Measurements from ENCODE around the gene GOLGA7B.
A peak's percentile ranks its signal among the peaks of the same experiment; 100 is the strongest.
"Not testable (repeated sequence)": the region's sequence is repeated elsewhere in the genome, so short reads cannot be mapped to it uniquely, and the experiment has no call there.

Gene GOLGA7B

DNA sequence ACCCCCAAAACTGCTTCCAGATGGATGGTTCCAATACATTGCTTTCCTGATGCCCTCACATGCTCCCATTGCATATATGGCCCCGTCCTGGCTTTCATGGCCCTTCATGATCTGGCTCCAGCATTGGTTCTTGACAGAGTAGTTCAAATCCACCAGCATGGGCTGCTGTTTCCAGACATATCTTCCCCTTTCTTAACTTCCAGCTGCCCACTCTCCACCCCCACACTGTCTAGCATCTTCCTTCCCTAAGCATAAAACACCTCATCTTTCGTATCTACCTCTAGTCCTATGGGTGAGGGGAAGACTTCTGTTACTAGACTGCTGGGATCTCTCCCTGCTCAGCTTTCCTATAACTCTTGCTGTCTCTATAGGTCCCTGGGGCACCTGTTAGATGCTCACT is 13.2 kb upstream of the GOLGA7B start:
- DNase-seq, result no peak

DNA sequence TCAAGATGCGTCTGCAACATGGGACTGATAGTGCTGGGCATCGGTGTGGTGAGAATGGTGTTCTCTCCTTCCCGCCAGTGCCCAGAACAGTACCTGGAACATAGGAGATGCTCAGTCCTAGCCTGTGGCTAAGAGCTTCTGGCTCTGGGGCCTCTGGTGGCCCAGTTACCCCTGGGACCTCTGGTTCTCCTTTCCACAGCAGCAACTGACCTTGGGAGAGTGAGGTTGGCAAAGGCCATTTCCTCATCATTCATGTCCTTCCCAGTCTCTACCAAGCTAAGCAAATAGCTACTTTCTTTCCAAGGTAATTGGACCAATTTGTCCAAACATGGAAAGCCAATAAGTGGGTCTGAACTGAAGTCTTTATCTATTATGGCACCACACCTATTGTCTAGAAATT is 11.6 kb upstream of the GOLGA7B start:
- no peak for DNase-seq

DNA sequence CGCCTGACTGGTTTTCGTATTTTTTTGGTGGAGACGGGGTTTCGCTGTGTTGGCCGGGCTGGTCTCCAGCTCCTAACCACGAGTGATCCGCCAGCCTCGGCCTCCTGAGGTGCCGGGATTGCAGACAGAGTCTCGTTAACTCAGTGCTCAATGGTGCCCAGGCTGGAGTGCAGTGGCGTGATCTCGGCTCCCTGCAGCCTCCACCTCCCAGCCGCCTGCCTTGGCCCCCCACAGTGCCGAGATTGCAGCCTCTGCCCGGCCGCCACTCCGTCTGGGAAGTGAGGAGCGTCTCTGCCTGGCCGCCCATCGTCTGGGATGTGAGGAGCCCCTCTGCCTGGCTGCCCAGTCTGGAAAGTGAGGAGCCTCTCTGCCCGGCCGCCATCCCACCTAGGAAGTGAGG is 8.5 kb upstream of the GOLGA7B start:
- DNase-seq, result not testable (repeated sequence)

DNA sequence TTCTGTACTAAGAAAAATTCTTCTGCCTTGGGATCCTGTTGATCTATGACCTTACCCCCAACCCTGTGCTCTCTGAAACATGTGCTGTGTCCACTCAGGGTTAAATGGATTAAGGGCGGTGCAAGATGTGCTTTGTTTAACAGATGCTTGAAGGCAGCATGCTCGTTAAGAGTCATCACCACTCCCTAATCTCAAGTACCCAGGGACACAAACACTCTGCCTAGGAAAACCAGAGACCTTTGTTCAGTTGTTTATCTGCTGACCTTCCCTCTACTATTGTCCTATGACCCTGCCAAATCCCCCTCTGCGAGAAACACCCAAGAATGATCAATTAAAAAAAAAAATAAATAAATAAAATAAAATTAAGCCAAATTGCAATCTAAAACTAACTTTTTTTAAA is 7.5 kb upstream of the GOLGA7B start:
- DNase-seq, result not testable (repeated sequence)

DNA sequence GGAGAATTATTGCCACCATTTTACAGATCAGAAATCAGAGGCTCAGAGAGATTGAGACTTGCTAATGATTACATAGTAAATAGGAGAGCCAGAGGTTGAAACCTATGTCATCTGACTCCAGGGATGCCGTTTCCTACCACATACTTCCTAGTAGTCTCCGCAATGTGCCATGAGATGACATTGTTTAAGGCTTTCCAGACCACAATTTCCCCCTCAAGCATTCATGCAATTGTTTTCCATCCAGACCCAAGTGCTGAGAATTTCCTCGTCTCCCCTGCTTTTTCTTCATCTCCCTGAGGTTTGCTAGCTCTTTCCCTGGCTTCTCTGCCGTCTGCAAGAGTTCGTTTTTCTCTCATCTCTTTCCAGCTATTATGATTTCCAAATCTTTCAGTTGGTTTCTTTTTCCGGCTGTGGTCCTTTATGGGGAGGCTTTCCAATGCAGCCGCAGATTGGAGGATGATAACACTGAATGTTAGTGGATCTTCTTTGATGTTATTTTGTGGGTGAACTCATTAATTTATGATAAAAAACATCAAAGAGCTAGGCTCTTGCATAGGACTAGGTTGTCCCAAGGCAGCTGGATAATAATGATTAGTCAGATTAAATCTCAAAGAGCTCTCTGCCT is 6.9 kb upstream of the GOLGA7B start:
- DNase-seq, result no peak

DNA sequence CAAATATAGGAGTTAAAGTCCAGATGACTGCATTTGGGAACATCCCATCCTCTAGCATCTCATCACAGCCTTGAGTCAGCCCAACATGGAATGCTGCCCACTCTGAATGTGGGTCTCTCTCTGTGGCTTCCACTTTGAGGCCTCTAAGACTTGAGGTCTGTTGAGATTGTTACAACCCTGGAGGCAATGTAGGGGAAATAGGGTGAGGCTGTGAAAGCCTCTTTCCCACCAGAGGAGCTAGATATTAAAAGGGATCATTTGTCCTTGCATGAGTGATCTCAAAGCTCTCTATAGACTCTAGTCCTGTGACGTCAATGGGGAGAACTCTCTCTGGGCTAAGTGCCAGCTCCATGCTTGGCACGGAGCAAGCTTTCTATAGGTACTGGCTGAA is 6.4 kb upstream of the GOLGA7B start:
- no peak for DNase-seq

DNA sequence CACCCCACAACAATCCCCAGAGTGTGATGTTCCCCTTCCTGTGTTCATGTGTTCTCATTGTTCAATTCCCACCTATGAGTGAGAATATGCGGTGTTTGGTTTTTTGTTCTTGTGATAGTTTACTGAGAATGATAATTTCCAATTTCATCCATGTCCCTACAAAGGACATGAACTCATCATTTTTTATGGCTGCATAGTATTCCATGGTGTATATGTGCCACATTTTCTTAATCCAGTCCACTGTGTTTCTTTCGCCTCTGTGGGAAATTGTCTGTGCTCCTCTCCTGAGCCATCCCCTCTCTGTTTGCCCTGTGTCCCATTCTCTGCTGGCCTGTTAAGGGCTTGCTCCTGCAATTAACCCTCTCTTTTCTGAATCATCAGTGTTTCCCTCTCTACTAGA is 5.7 kb upstream of the GOLGA7B start:
- DNase-seq, result not testable (repeated sequence)

DNA sequence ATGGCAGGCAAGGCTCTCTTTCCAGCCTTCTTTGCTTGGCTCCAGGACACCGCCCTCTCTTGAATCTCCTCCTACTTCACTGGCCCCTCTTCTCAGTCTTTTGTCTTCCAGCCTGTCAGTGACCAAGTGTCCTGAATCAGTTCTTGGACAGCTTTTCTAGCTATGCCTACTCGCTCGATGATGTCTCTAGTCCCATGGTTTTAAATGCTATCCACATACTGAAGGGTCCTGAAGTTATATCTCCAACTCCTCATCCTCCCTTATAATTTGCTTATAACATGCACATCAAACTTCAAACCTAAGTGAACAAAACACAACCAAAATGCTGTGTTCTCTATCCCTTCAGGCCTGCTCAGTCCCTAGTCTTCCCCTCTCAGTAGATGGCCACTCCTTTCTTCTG is 5.0 kb upstream of the GOLGA7B start:
- DNase-seq, result no peak

DNA sequence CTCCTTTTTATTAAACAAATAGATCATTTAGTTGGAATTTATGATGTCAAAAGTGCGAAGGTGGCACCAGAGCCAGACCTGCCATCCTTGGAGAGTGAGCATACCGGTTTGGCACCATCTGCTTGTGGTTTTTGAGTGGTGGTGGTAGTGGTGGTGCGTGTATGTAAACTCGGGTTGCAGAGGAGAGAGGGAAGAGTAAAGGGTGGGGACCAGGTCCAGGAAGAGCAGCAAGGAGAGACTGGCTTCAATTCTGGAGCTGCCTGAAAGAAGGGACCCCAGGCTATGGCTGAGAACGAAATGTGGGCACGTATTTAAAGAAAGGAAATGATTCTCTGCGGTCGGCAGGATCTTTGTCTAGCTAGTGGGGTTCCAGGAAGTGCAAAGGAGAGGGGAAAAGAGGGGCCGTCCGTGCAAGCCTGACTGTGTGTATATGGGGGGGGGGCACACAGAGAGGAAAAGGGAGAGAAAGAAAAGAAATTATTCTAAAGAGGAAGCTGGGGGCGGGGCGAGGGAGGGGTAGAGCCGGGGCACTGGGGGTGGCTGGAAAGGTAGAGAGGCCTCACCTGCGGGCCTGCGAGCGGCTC is 448 bp upstream of the GOLGA7B start:
- no peak for DNase-seq

DNA sequence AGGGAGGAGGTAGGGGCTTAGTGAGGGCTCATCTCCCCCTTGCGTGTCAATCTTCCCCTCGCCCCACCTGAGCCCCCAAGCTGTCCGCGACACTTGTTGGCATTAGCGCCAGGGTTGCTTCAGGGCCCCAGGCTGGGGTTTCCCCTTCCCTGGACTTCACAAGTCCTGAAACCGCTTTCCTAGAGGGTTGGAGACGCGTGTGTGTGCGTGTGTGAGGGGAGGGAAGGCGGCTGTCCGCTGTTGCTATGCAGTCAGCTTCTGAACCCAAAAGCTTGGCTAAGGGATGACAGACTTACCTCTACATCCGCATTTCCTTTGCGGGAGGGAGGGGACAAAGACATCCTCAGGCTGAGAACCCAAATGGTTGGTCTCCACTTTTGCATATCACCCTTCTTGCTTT is 803 bp downstream of the GOLGA7B start:
- no peak for DNase-seq

DNA sequence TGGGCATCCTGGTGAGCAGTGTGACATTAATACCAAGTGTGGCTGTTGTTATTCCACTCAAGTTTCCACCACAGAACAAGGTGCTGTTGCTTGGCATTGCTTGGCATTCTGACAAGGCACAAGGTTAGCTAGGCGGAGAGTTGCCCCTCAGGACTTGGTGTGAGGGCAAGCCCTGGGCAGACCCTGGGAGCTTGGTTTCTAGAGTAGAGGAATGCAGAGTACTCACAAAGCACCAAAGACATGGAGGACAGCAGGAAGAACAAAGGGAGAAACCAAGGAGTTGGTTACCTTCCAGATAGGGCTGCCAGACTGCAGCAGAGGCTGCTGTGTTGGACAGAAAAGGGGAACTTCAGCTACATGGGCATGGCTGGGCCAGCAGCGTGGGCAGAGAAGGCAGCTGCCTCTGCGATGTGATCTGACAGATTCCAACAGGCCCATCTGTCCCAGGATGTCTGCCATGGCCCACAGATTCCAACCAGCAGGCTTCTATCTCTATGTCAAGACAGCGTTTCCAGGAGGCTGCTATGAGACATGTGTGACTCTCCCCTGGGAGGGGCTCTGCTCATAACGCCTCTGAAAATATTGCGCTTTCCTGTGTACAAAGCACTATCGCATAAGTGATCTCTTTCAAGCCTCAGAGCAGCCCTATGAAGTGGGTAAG is 1.8 kb downstream of the GOLGA7B start:
- DNase-seq, result peak; percentile 37

DNA sequence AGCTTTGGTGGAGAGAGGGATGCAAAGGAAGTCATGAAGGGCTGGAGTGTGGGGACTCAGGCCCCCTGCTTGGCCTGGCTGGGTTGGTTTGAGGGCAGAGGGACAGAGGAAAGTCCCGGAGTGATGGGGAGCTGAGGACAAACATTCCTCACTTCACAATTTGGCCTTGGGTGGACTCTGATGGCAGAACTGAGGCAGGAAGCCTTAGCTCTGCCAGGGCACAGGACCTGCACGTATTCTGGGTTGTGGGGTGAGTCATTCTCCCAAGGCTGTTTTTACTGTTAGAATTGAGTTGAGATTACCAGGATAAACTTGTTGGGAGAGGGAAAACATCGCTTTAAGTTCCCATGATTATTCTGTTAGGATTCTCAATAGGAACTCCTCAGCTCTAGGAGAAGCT is 2.6 kb downstream of the GOLGA7B start:
- no peak for DNase-seq

DNA sequence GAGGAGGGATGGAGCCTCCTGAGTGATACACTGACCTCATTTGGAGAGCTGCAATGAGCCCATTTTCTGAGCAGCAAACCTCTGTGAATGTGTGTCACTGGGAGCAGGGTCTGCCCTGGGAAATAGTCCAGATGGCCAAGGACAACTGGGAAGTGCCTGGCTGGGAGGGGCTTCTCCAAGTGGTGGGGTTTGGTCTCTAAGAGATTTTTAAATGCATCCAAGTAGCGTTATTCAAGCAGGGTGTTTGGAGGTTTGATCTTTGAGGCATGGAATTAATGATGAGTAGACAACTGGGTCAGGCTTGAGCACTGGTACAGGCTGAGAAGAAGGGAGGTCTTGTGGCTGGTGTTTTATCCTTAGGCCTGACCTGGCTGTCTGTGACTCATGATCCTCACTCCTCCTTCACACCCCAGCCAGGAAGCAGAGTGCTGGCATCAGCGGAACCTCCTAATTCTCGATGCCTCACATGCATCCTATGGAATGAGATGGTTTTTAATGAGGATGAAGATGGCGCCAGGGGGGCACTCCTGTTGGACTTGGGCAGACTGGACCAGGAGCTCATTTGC is 3.3 kb downstream of the GOLGA7B start:
- DNase-seq, result no peak

DNA sequence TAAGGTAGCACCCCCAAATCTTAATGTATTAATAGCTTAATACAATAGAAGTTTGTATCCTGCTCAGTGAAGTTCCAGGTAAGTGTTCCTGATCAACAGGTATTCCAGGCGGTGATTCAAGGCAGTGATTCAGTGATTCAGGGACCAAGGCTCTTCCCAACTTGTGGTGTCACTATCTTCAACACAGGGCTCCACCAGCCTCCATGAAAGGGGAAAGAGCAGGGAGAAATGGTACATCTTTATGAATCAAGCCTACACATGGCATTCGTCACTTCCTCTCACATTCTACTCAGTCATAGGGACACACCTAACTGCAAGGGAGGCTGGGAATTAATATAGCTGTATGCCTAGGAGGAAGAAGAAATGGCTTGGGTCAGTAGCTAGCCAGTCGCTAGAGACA is 5.1 kb downstream of the GOLGA7B start:
- no peak for DNase-seq

DNA sequence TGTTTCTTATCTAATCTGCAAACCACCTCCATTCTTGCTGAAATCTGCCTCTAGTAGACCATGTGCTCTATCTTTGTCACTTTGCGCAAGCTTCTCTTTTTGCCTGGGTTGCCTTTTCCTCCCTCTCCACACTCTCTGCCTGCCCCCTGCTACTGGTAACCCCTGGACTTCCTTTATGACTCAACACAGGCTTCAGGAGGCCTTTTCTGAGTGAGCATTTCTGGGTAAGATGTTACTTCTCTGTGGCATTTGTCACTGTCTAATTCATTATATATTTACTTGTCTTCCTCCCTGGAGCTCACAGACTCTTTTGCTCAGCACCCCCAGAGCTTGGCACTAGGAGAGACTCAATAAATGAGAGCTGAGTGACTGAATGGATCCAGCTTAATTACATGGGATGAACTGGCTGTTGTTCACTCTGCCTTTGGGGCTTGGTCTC is 8.4 kb downstream of the GOLGA7B start:
- no peak for DNase-seq

DNA sequence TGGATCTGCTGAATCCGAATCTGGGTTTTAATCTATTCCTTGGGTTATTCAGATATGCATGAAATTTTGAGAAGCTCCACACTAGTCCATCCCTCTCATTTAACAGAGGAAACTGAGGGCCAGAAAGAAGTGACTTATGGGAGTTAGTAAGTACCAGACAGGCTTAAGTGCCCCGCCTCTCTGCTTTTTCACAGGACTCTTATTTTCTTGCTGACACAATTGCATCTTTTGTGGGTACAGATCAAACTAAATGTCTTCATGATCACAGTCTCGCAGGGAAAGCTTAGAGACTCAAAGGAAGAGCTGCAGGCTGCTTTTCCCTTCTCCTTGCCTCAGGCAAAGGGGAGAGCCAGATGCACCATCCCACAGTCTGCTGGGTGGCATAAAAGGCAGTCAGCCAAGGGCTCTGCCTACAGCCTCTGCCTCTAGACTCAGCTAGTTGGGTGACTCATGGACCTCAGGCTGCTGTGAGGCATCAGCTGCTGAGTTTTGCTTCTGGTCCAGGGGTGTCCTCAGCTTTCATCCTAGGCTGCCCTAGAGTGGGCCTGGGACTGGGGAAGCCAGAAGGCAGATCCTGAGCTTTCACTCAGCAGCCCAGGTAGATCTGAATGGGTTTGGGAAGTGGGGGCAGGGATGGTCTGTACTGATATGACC is 11.6 kb downstream of the GOLGA7B start:
- DNase-seq, result no peak

DNA sequence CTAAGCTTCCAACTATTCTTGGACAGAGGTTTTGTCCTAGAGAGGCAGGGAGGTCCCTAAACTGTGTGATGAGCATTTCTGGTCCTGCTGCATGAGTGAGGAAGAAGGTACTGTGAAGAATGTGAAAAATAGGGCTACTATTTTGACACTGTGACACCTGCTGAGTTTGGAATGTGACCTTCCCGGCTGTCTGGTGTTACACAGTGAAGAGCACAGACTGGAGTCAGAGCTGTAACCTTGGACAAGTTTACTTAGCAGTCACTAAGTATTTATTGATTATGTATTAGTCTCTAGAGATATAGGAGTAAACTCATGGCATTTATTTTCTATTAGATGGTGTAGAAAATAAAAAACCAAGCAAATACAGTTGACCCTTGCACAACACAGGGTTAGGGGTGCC is 12.3 kb downstream of the GOLGA7B start:
- no peak for DNase-seq

DNA sequence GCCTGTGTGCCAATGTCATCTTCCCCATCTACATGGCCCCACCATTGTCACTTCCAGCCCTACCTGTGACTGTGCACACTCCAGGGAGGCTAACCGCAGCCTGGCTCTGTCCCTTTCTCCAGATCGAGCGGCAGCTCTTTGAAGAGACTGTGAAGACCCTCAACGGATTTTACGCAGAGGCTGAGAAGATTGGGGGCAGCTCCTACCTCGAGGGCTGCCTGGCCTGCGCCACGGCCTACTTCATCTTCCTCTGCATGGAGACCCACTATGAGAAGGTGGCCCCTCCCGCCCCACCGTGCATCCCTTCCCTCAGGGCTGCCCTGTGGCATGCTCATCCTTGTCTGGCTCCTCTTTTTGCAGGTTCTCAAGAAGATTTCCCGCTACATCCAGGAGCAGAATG is 14.2 kb downstream of the GOLGA7B start:
- DNase-seq, result no peak

DNA sequence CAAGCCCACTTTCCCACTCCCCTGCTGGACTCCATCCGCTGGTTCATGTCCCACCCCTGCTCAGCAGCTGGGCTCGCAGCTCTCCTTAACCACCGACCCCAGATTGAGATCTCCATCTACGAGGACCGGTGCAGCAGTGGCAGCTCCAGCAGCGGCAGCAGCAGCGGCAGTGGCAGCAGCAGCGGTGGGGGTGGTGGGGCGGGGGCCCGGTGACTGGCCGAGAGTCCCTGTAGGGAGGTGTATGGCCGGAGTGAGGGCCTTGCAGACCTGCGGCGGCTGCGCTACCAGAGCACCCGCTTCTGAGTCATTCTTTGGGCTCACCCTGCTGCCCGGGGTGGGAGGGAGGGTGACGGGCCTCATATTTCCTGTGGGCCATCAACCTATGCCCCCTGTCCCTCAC is 15.8 kb downstream of the GOLGA7B start:
- DNase-seq, result no peak

DNA sequence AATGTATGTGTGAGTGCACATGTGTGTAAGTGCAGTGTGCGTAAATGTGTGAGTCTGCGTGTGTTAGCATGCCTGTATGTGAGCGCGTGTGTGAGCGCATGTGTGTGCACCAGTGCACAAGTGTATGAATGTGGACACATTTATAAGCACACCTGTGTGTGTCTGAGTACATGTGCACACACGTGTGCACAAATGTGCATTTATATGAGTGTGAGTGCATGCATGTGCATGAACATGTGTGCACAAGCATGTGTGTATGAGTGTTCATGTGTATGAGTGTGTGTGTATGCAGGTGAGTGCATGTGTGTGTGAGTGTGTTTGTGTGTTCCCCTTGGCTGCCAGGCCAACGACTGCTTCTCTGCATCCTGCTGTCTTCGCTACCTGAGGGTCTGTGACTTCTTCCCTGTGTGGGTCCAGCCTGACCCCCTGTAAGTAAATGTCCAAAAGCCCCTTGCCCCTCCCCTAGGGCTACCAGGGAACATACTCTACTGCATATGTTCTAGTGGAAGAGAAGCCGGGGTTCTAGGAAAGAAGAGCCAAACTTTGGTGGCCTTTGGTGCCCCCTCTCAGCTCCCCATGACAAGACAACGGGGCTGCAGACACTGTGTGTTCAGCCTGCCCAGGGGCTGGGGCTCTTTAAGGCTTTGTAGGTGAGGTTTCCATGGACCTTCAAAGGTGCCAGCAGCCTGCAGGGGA is 17.0 kb downstream of the GOLGA7B start:
- no peak for DNase-seq

DNA sequence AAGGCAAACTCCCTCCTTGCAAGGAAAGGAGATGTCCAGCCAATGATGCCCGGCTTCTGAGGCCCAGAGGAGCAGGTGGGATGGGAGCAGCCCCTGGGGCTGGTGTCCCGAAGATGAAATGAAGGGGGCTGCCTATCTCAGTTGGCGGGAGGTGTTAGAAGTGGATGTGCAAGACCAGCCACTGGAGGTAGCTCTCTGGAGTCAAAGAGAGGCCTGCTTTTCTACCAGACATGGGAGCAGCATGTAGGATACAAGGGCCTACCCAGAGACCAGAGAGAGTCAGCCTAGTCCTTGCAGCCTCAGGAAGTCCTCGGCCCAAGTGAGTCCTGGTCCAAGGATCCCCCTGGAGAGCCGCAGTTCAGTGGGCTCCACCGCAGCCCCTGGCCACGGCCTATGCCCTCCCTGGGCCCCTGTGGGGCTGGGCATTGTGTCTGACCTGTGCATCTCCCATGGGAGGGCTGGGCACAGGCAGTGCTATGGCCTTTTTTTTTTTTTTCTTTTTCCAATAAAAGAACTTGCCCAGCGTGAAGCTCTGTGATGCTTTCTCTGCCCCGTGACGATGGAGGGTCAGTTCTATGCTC is 17.7 kb downstream of the GOLGA7B start:
- DNase-seq, result no peak

DNA sequence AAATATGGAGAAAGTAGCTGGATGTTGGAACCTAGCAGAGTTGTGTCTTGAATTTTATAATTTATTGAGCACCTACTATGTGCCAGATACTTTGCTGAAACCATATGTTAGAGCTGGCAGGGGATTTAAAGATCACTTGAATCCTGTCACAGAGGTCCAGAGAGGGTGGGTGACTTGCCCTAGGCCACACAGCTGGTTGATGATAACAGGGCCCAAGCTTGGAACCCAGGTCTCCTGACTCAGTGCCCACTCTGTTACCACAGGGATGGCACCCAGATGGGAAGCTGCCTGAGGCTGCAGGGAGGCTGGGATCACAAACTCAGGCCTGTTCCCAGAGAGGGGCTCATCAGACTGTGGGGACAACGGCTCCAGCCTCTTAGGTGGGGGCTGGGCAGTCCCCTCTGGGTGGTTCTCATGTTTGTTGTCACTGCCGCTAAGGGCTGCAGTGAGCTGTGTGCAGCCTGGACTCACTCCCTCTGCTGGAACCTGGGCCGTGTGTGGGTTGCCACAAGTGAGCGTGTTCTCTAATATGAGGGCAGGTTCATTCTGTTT is 18.6 kb downstream of the GOLGA7B start:
- DNase-seq, result no peak
